Activated T-cell treated with anti-CD3 and anti-CD28 coated beads for 24 hours (primary cell): ENCODE results near the gene IL4R.
"Not testable (repeated sequence)": the region's sequence is repeated elsewhere in the genome, so short reads cannot be mapped to it uniquely, and the experiment has no call there.

ENCODE experiments used
- DNase-seq: peaks from one replicate; pipeline ENCODE4 v3.0.0-alpha.2; 2020; ENCODE audit warnings: low read depth

IL4R gene

GRCh38 chr16:27381974-27382855 is 68.4 kb downstream of the IL4R start:
- no peak for DNase-seq

GRCh38 chr16:27383556-27384243 is 69.9 kb downstream of the IL4R start:
- DNase-seq: no peak

- no peak for DNase-seq
Measured at GRCh38 chr16:27384425-27384824, 70.7 kb downstream of the IL4R start.

- DNase-seq: no peak
Measured at GRCh38 chr16:27385398-27385797, 71.6 kb downstream of the IL4R start.

GRCh38 chr16:27386674-27387073 is 72.9 kb downstream of the IL4R start:
- DNase-seq: no peak

GRCh38 chr16:27387724-27388123 is 74.0 kb downstream of the IL4R start:
- DNase-seq: no peak

- DNase-seq: no peak
Measured at GRCh38 chr16:27389272-27389961, 75.6 kb downstream of the IL4R start.

- no peak for DNase-seq
Measured at GRCh38 chr16:27390151-27390550, 76.4 kb downstream of the IL4R start.

GRCh38 chr16:27392671-27393070 is 78.9 kb downstream of the IL4R start:
- DNase-seq: no peak

- no peak for DNase-seq
Measured at GRCh38 chr16:27394516-27394915, 80.7 kb downstream of the IL4R start.

- DNase-seq: not testable (repeated sequence)
Measured at GRCh38 chr16:27398341-27398893, 84.6 kb downstream of the IL4R start.

- DNase-seq: no peak
Measured at GRCh38 chr16:27398894-27399853, 85.4 kb downstream of the IL4R start.

GRCh38 chr16:27399969-27400368 is 86.2 kb downstream of the IL4R start:
- DNase-seq: no peak

- DNase-seq: no peak
Measured at GRCh38 chr16:27400751-27401620, 87.2 kb downstream of the IL4R start.

GRCh38 chr16:27401768-27402568 is 88.2 kb downstream of the IL4R start, which contains the start of gene IL21R:
Gene IL21R, plus strand, starts transcription at chr16:27402174. Its CDS starts 27,898 bp downstream, at chr16:27430072.
- peak; percentile 78 for DNase-seq

- DNase-seq: no peak
Measured at GRCh38 chr16:27402569-27402963, 88.8 kb downstream of the IL4R start.

GRCh38 chr16:27402964-27403600 is 89.3 kb downstream of the IL4R start:
- no peak for DNase-seq

GRCh38 chr16:27403601-27403992 is 89.8 kb downstream of the IL4R start:
- no peak for DNase-seq
